A549 (cell line): ENCODE results near the gene SAYSD1. TPM values are rescaled to one million over a fixed set of nuclear protein-coding genes. Genes with fewer than 3 reads are reported as not detected.

Source experiments
- ATAC-seq, 2 experiments: fragments of 200-7000 bp in 1 of 2; fragments of >200 bp in 1 of 2; cut with Nextera tagmentation in 1 of 2; cut with Tn5 transposase in 1 of 2; 3 replicates each; pipeline versions ENCODE4 v1.8.0 to v1.9.1; 2018 to 2020; ENCODE audit warnings: mild to moderate bottlenecking in 1 of 2, moderate library complexity in 1 of 2
- CTCF ChIA-PET: fragments of 300-600 bp; sonication (Branson Sonifier 250); formaldehyde crosslinking; extraction: SDS; loops from one replicate; lab custom pipeline; 2021; ENCODE audit warnings: antibody characterized with exemption, inconsistent platforms; lab: Yijun Ruan, JAX
- POLR2A ChIA-PET: fragments of 350-600 bp; formaldehyde crosslinking; extraction: SDS; loops from one replicate; lab custom pipeline; 2021; ENCODE audit warnings: antibody characterized with exemption, inconsistent platforms; lab: Yijun Ruan, JAX
- DNase-seq, 2 experiments: peaks; one replicate each; pipeline versions ENCODE4 v3.0.0 to v3.0.0-alpha.2; 2011 to 2016; ENCODE audit warnings: low read depth in 1 of 2, low spot score in 1 of 2
- FAIRE-seq: peaks from 2 replicates; lab custom pipeline; 2011; peaks lifted over from hg19 to GRCh38; lab: Jason Lieb, UNC
- H3K27ac ChIP-seq, 2 experiments: fragments of >200 bp; sonication (Bioruptor Twin); formaldehyde crosslinking; 3 replicates each; pipeline ENCODE4 v1.5.1; 2016 to 2017
- H3K4me1 ChIP-seq: fragments of >200 bp; sonication (Bioruptor Twin); formaldehyde crosslinking; 3 replicates; pipeline ENCODE4 v1.6.1; 2016
- H3K4me2 ChIP-seq: fragments of >200 bp; sonication (Bioruptor Twin); formaldehyde crosslinking; 3 replicates; pipeline ENCODE4 v1.6.1; 2016
- H3K4me3 ChIP-seq: fragments of >200 bp; sonication (Bioruptor Twin); formaldehyde crosslinking; 3 replicates; pipeline ENCODE4 v1.5.1; 2016
- H3K9me3 ChIP-seq: fragments of >200 bp; sonication (Bioruptor Twin); formaldehyde crosslinking; 3 replicates; pipeline ENCODE4 v1.6.1; 2016
- CBX2 ChIP-seq: fragments of 200-600 bp; sonication (generic); IDR thresholded peaks from 2 replicates; pipeline ENCODE4 v1.6.1; 2016; ENCODE audit warnings: low read depth, mild to moderate bottlenecking, borderline replicate concordance
- CEBPB ChIP-seq, 2 experiments: fragments of >200 bp in 1 of 2; sonication (Bioruptor Twin) in 1 of 2; formaldehyde crosslinking in 1 of 2; IDR thresholded peaks; 2 replicates each; pipeline ENCODE4 v1.6.1; 2012 to 2016
- CHD2 ChIP-seq: fragments of 150-350 bp; IDR thresholded peaks from 2 replicates; pipeline ENCODE4 v1.6.1; 2014; ENCODE audit warnings: low read length; ENCODE audit not compliant: partially characterized antibody
- CHD4 ChIP-seq: fragments of 200-600 bp; sonication (generic); IDR thresholded peaks from 2 replicates; pipeline ENCODE4 v1.6.1; 2016; ENCODE audit warnings: antibody characterized with exemption, mild to moderate bottlenecking, borderline replicate concordance
- EHF ChIP-seq: fragments of 250-450 bp; sonication (Bioruptor Pico); IDR thresholded peaks from 2 replicates; pipeline ENCODE4 v1.5.0; 2020; ENCODE audit warnings: mild to moderate bottlenecking
- EHMT2 ChIP-seq: fragments of 200-600 bp; sonication (generic); IDR thresholded peaks from 2 replicates; pipeline ENCODE4 v1.6.1; 2016; ENCODE audit warnings: antibody characterized with exemption, low read depth, mild to moderate bottlenecking, moderate library complexity
- EP300 ChIP-seq, 2 experiments: fragments of >200 bp; sonication (Bioruptor Twin); formaldehyde crosslinking; IDR thresholded peaks; 2 replicates in 1 of 2; 3 replicates in 1 of 2; pipeline ENCODE4 v1.6.1; 2016 to 2017
- ESRRA ChIP-seq: fragments of 150-350 bp; IDR thresholded peaks from 2 replicates; pipeline ENCODE4 v1.6.1; 2014; ENCODE audit warnings: mild to moderate bottlenecking, low read length, borderline replicate concordance
- FOSB ChIP-seq: fragments of 250-450 bp; sonication (Bioruptor Pico); IDR thresholded peaks from 2 replicates; pipeline ENCODE4 v1.5.0; 2020; ENCODE audit warnings: mild to moderate bottlenecking, moderate library complexity
- GATA3 ChIP-seq: IDR thresholded peaks from 2 replicates; pipeline ENCODE4 v1.6.1; 2012; ENCODE audit warnings: borderline replicate concordance
- HEYL ChIP-seq: fragments of 250-450 bp; sonication (Bioruptor Pico); IDR thresholded peaks from 2 replicates; pipeline ENCODE4 v1.8.0; 2021; ENCODE audit warnings: mild to moderate bottlenecking, moderate library complexity
- JUNB ChIP-seq: fragments of >200 bp; sonication (Bioruptor Twin); formaldehyde crosslinking; IDR thresholded peaks from 2 replicates; pipeline ENCODE4 v1.6.1; 2016
- KDM1A ChIP-seq: fragments of 200-600 bp; sonication (generic); IDR thresholded peaks from 2 replicates; pipeline ENCODE4 v1.6.1; 2016; ENCODE audit warnings: low read depth, mild to moderate bottlenecking
- KDM5A ChIP-seq: fragments of 200-600 bp; sonication (generic); IDR thresholded peaks from 2 replicates; pipeline ENCODE4 v1.6.1; 2016; ENCODE audit warnings: antibody characterized with exemption, mild to moderate bottlenecking
- MAFK ChIP-seq: fragments of 450-650 bp; IDR thresholded peaks from 2 replicates; pipeline ENCODE4 v1.6.1; 2014; ENCODE audit not compliant: partially characterized antibody
- MAZ ChIP-seq: fragments of 150-350 bp; IDR thresholded peaks from 2 replicates; pipeline ENCODE4 v1.6.1; 2014; ENCODE audit warnings: antibody characterized with exemption, low read depth, low read length, borderline replicate concordance
- MYC ChIP-seq: IDR thresholded peaks from 2 replicates; pipeline ENCODE4 v1.6.1; 2012; ENCODE audit warnings: mild to moderate bottlenecking, inconsistent platforms, low read length, improper control_type of control experiment, borderline replicate concordance
- NFE2L2 ChIP-seq: fragments of 150-350 bp; conservative IDR thresholded peaks from 2 replicates; pipeline ENCODE4 v1.6.1; 2014; ENCODE audit warnings: low read length
- NPAS2 ChIP-seq: fragments of 250-450 bp; sonication (Bioruptor Pico); IDR thresholded peaks from 2 replicates; pipeline ENCODE4 v1.8.0; 2022; ENCODE audit warnings: mild to moderate bottlenecking, moderate library complexity, borderline replicate concordance
- PHF8 ChIP-seq: fragments of 200-600 bp; sonication (generic); IDR thresholded peaks from 2 replicates; pipeline ENCODE4 v1.6.1; 2016; ENCODE audit warnings: low read depth, mild to moderate bottlenecking, antibody characterized with exemption, moderate library complexity, borderline replicate concordance
- RFX5 ChIP-seq: fragments of 450-650 bp; IDR thresholded peaks from 2 replicates; pipeline ENCODE4 v1.7.1; 2014; ENCODE audit warnings: antibody characterized with exemption, mild to moderate bottlenecking, moderate library complexity
- TP53 ChIP-seq: fragments of 250-450 bp; sonication (Bioruptor Pico); IDR thresholded peaks from 2 replicates; pipeline ENCODE4 v1.5.0; 2021; ENCODE audit warnings: mild to moderate bottlenecking, moderate library complexity
- ZNF302 ChIP-seq: fragments of 250-450 bp; sonication (Bioruptor Pico); IDR thresholded peaks from 2 replicates; pipeline ENCODE4 v1.9.0; 2021; ENCODE audit warnings: inconsistent platforms, mild to moderate bottlenecking, moderate library complexity
- WGBS: methylation state at CpG from one replicate; pipeline ENCODE4 v1.1.6; 2017; ENCODE audit errors: missing lambda C conversion rate; 5-methylcytosine and 5-hydroxymethylcytosine counted together
- polyA plus RNA-seq, 4 experiments: library from polyadenylated mRNA; depleted of rRNA in 3 of 4; stranded (reverse); fragments of >200 nt; fragmentation: RNase III in 1 of 4; extraction: RNeasy Plus Mini Kit Qiagen cat#74134 plus additional on column Dnase treatment in 1 of 4; gene quantifications; 2 replicates in 3 of 4; 3 replicates in 1 of 4; pipeline ENCODE4 v1.2.3, GENCODE V29; 2011 to 2017
- TF ChIP-seq, protein P1 (sequence below): fragments of >200 bp; sonication (Bioruptor Twin); formaldehyde crosslinking; IDR thresholded peaks from 2 replicates; pipeline ENCODE4 v1.6.1; 2016
- TF ChIP-seq, protein P2 (sequence below): fragments of >200 bp; sonication (Bioruptor Twin); formaldehyde crosslinking; IDR thresholded peaks from 3 replicates; pipeline ENCODE4 v1.5.1; 2016
- TF ChIP-seq, protein P3 (sequence below): fragments of >200 bp; sonication (Bioruptor Twin); formaldehyde crosslinking; IDR thresholded peaks from 3 replicates; pipeline ENCODE4 v1.6.1; 2016
- TF ChIP-seq, protein P4 (sequence below): IDR thresholded peaks from 2 replicates; pipeline ENCODE4 v1.6.1; 2012

The SAYSD1 gene
- polyA plus RNA-seq, 2 of the 4 experiments (the other 2 are of a cell fraction) = 8.1 to 15.6 TPM

DNA sequence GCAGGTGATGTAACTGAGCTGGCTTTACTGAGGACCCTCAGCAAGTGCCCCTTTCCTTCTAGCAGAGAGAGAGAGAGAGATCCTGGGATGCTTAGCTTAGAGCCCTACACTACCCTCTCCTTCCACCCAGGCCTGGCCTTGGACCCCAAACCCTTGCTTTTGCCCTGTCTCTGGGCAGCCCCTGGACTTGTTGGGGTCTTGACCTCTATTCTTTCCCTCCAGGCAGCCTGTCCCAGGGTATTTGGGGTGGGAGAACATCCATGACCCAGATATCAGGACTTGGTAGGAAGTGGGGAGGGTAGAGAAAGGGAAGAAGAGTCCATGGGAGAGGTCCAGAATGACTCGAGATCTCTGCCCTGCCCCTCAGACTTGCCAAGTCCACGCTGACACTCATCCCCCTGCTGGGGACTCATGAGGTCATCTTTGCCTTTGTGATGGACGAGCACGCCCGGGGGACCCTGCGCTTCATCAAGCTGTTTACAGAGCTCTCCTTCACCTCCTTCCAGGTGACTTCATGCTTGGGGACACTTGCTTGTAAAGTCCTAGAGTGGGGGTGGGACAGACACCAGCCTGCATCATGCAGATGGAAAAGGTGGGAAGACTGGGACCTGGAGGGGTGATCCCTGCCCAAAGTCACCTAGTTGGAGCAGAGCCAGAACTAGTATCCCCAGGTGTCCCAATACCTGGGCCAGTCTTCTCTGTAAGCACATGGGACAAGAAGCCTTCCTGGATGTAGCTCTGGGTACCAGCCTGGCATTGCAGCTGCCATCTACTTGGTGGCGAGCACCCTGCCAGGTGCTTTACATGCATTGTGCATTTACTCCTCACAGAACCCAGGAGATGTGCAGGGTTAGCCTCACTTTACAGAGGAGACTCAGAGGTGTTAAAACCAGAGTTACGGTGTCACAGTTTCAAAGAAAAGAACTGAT lies 35.5 kb downstream of the SAYSD1 start:
- H3K4me1 ChIP-seq = no peaks in the 10 kb centered on the region
- no peak overlapping the region for H3K4me3 ChIP-seq
- FAIRE-seq (no peak), ATAC-seq (no peak), DNase-seq (no peak)
- WGBS = 43% methylated on average over 2 of the region's 8 CpGs
- TF ChIP-seq, protein P1, sequence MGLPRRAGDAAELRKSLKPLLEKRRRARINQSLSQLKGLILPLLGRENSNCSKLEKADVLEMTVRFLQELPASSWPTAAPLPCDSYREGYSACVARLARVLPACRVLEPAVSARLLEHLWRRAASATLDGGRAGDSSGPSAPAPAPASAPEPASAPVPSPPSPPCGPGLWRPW = no peak
- TF ChIP-seq MYC (no peak), FOSB (CRISPR knock-in tag) (no peak), RFX5 (no peak), KDM5A (no peak), GATA3 (no peak), ESRRA (no peak)
- TF ChIP-seq, protein P2, sequence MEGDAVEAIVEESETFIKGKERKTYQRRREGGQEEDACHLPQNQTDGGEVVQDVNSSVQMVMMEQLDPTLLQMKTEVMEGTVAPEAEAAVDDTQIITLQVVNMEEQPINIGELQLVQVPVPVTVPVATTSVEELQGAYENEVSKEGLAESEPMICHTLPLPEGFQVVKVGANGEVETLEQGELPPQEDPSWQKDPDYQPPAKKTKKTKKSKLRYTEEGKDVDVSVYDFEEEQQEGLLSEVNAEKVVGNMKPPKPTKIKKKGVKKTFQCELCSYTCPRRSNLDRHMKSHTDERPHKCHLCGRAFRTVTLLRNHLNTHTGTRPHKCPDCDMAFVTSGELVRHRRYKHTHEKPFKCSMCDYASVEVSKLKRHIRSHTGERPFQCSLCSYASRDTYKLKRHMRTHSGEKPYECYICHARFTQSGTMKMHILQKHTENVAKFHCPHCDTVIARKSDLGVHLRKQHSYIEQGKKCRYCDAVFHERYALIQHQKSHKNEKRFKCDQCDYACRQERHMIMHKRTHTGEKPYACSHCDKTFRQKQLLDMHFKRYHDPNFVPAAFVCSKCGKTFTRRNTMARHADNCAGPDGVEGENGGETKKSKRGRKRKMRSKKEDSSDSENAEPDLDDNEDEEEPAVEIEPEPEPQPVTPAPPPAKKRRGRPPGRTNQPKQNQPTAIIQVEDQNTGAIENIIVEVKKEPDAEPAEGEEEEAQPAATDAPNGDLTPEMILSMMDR = no peak
- TF ChIP-seq, protein P3, sequence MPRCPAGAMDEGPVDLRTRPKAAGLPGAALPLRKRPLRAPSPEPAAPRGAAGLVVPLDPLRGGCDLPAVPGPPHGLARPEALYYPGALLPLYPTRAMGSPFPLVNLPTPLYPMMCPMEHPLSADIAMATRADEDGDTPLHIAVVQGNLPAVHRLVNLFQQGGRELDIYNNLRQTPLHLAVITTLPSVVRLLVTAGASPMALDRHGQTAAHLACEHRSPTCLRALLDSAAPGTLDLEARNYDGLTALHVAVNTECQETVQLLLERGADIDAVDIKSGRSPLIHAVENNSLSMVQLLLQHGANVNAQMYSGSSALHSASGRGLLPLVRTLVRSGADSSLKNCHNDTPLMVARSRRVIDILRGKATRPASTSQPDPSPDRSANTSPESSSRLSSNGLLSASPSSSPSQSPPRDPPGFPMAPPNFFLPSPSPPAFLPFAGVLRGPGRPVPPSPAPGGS = no peak
- H3K4me2 ChIP-seq = no peak overlapping the region
- ChIA-PET CTCF (no interaction called here), POLR2A (no interaction called here)
- no peak overlapping the region for H3K27ac ChIP-seq
- H3K9me3 ChIP-seq = no peaks in the 10 kb centered on the region

DNA sequence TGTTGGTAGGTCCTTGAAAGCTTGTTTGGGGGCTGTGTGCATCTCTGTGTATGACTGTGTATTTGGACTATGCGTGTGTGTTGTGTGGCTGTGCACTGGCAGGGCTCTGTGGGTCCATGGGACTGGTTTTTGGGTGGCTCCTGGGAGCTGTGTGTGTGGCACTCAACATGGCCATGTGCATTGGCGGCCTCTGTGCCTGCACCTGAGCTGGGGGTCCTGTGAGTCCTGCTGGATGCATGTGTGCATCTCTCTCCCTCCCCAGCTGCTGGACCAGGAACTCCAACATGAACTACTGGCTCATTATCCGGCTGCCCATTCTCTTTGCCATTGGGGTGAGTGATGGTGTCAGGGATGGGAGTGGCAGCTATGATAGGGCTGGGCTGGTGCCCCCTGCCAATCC lies 36.3 kb downstream of the SAYSD1 start:
- TF ChIP-seq FOSB (CRISPR knock-in tag) = no peak
- TF ChIP-seq EHF = no peak
- no peak for TF ChIP-seq MAZ
- TF ChIP-seq CEBPB (IDR thresholded peaks at IDR 0.05) = no peak
- TF ChIP-seq EP300 (IDR thresholded peaks at IDR 0.05) = no peak
- TF ChIP-seq NFE2L2 = no peak
- no peak for TF ChIP-seq CHD4
- no peak for TF ChIP-seq PHF8
- no peak for TF ChIP-seq NPAS2 (CRISPR knock-in tag)
- no peak for TF ChIP-seq HEYL
- TF ChIP-seq TP53 (CRISPR knock-in tag) = no peak
- no peak for TF ChIP-seq KDM5A
- no peak for TF ChIP-seq EHMT2
- TF ChIP-seq KDM1A = no peak
- no peak for TF ChIP-seq ZNF302 (CRISPR knock-in tag)
- no peak for TF ChIP-seq MAFK
- TF ChIP-seq CHD2 = no peak
- TF ChIP-seq, protein P4, sequence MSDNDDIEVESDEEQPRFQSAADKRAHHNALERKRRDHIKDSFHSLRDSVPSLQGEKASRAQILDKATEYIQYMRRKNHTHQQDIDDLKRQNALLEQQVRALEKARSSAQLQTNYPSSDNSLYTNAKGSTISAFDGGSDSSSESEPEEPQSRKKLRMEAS = no peak
- TF ChIP-seq JUNB = no peak
- TF ChIP-seq CBX2 = no peak
- TF ChIP-seq, all 56 proteins: peak for 0
- Histone ChIP-seq H3K27ac (no peak overlapping the region), H3K4me3 (no peak overlapping the region), H3K4me2 (no peak overlapping the region), H3K4me1 (no peaks in the 10 kb centered on the region), H3K9me3 (no peaks in the 10 kb centered on the region)
- DNase-seq (no peak), ATAC-seq (no peak), FAIRE-seq (no peak)
- CTCF ChIA-PET = no interaction called here
- 29% methylated on average over 3 of the region's 3 CpGs for WGBS
- POLR2A ChIA-PET = no interaction called here
